K562 (cell line): ENCODE results near the gene FAM217B. TPM values are rescaled to one million over a fixed set of nuclear protein-coding genes. Genes with fewer than 3 reads are reported as not detected.

Source experiments
- ATF7 ChIP-seq: fragments of 450-650 bp; IDR thresholded peaks from 2 replicates; pipeline ENCODE4 v1.7.1; 2014; ENCODE audit warnings: mild to moderate bottlenecking, moderate library complexity
- BRCA1 ChIP-seq, 2 experiments: fragments of 450-650 bp in 1 of 2; sonication (generic) in 1 of 2; formaldehyde crosslinking in 1 of 2; IDR thresholded peaks; 2 replicates each; pipeline versions ENCODE4 v1.5.0 to v1.6.1; 2017 to 2020; ENCODE audit warnings: mild to moderate bottlenecking in 1 of 2, missing genetic modification reagents in 1 of 2
- BRD4 ChIP-seq: fragments of 200-600 bp; sonication (generic); IDR thresholded peaks from 2 replicates; pipeline ENCODE4 v1.6.1; 2017; ENCODE audit warnings: inconsistent platforms
- HNRNPLL ChIP-seq: fragments of 200-400 bp; formaldehyde crosslinking; IDR thresholded peaks from 2 replicates; pipeline ENCODE4 v1.6.1; 2017; ENCODE audit warnings: low read length, low read depth, mild to moderate bottlenecking; ENCODE audit not compliant: poor library complexity, severe bottlenecking
- MAZ ChIP-seq, 2 experiments: fragments of 450-650 bp in 1 of 2; sonication (generic) in 1 of 2; formaldehyde crosslinking; IDR thresholded peaks in 1 of 2; conservative IDR thresholded peaks in 1 of 2; 2 replicates each; pipeline versions ENCODE4 v1.4.0 to v1.5.0; 2020; ENCODE audit warnings: mild to moderate bottlenecking in 1 of 2, missing genetic modification reagents in 1 of 2
- PKNOX1 ChIP-seq: fragments of 450-650 bp; IDR thresholded peaks from 2 replicates; pipeline ENCODE4 v1.6.1; 2016
- RCOR1 ChIP-seq, 2 experiments: IDR thresholded peaks; 2 replicates each; pipeline ENCODE4 v1.6.1; 2012; ENCODE audit warnings: low read depth in 2 of 2, low read length in 2 of 2, borderline replicate concordance in 1 of 2, improper control_type of control experiment in 1 of 2
- TRIM28 ChIP-seq: fragments of 450-650 bp; IDR thresholded peaks from 2 replicates; pipeline ENCODE4 v1.6.1; 2017
- ZNF384 ChIP-seq: IDR thresholded peaks from 2 replicates; pipeline ENCODE4 v1.6.1; 2012; ENCODE audit warnings: low read depth, low read length, improper control_type of control experiment
- polyA plus RNA-seq, 8 experiments: library from polyadenylated mRNA; depleted of rRNA in 4 of 8; stranded (reverse) in 5 of 8; unstranded in 3 of 8; fragments of >200 nt; fragmentation: Nextera tagmentation in 2 of 8; fragmentation: Illumina TruSeq in 1 of 8; extraction: Ambion mirVana in 2 of 8; extraction: Trizol in 1 of 8; gene quantifications; 2 replicates each; pipeline versions ENCODE4 v1.2.1 to v1.2.3, GENCODE V29; 2011 to 2014; ENCODE audit warnings: inconsistent platforms in 1 of 8, missing spikeins in 1 of 8
- total RNA-seq, 7 experiments: library from RNA; depleted of rRNA in 6 of 7; stranded (reverse); fragments of >200 nt in 6 of 7; fragmentation: Illumina TruSeq in 2 of 7; extraction: Trizol in 2 of 7; gene quantifications; 2 replicates each; pipeline versions ENCODE4 v1.2.1 to v1.2.3, GENCODE V29; 2011 to 2021; ENCODE audit warnings: low replicate concordance in 1 of 7
- TF ChIP-seq, protein P1 (sequence below), 3 experiments: fragments of 200-800 bp in 1 of 3; sonication (Bioruptor generic) in 1 of 3; sonication (generic) in 1 of 3; formaldehyde crosslinking in 1 of 3; IDR thresholded peaks; 2 replicates each; pipeline versions ENCODE4 v1.6.1 to v1.8.0; 2016 to 2022; ENCODE audit warnings: mild to moderate bottlenecking in 2 of 3, missing compliant biosample characterization in 2 of 3, missing genetic modification characterization in 2 of 3, missing genetic modification reagents in 1 of 3
- TF ChIP-seq, protein P2 (sequence below): fragments of 450-650 bp; IDR thresholded peaks from 2 replicates; pipeline ENCODE4 v1.6.1; 2016; ENCODE audit warnings: mild to moderate bottlenecking, moderate library complexity

The FAM217B gene
- total and polyA plus RNA-seq, 9 of the 15 experiments (the other 6 are each of a cell fraction or from before 2014, with no cell fraction given) = 4.8 to 11.4 (median 6.9) TPM

DNA sequence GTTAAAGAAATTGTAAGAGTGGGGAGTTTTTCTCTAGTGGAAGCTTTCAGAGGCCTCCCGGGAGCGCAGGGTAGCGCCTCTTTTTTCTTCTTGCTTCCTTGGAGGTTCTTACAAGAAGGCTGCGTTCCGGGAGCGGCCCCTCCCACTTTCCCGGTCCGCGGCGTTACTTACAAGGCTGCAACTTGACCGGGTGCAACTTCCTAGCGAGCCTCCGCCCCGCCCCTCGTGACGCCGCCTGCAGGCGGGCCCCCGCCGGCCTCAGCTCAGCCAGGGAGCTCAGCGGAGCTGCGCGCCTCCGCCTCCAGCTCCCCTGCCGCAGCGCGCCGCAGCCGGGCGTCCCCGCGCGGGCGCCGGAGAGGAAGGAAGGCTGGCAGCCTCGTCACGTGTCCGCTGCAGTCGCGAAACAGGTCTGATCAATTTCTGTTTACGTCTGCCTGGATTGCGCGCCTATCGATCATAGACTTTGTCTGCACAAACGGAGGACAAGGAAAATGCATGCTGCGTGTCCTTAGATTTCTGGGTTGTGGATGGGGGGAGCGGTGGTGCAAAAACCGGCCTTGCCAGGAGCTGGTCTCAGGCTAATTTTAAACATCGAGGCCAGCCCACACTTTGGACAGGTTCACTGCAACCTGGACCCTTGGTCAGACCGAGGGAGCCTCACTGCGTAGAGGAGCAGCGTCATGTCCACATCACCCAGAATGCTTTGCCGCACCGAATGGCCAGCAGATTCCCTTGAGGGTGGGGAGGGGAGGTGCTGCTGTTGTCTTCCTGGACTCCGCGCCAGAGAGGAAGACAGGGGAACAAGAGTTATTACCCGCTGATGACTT is at the start of gene FAM217B, which contains the start of gene PPP1R3D (continued):
- TF ChIP-seq RCOR1 (IDR thresholded peaks at IDR 0.05; ENCODE audit: borderline replicate concordance in 1 of 2, low read depth in 2 of 2, low read length in 2 of 2) = peak in 1 of 2 experiments; percentile 75; a peak in 2 of 4 replicates
- TF ChIP-seq PKNOX1 = peak; percentile 81
- TF ChIP-seq, protein P1, sequence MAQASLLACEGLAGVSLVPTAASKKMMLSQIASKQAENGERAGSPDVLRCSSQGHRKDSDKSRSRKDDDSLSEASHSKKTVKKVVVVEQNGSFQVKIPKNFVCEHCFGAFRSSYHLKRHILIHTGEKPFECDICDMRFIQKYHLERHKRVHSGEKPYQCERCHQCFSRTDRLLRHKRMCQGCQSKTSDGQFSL (CRISPR knock-in tag; IDR thresholded peaks at IDR 0.05) = peak; percentile 71
- TF ChIP-seq, protein P1 (tag; IDR thresholded peaks at IDR 0.05) = no peak; a peak in 1 of 4 replicates
- no peak; the same call in none of the 2 replicates for TF ChIP-seq ATF7
- no peak for TF ChIP-seq BRCA1 (IDR thresholded peaks at IDR 0.05)
- no peak for TF ChIP-seq BRCA1 (CRISPR knock-in tag; IDR thresholded peaks at IDR 0.05)
- 0 out of 2 replicates have a peak, but pooled peaks have one; percentile 26 for TF ChIP-seq BRD4
- TF ChIP-seq HNRNPLL = peak; percentile 71
- TF ChIP-seq MAZ (CRISPR knock-in tag; conservative IDR thresholded peaks at IDR 0.05 in 1 of 2, IDR thresholded peaks at IDR 0.05 in 1 of 2) = peak; percentile 43 to 88; a peak in 3 of 4 replicates
- TF ChIP-seq, protein P2, sequence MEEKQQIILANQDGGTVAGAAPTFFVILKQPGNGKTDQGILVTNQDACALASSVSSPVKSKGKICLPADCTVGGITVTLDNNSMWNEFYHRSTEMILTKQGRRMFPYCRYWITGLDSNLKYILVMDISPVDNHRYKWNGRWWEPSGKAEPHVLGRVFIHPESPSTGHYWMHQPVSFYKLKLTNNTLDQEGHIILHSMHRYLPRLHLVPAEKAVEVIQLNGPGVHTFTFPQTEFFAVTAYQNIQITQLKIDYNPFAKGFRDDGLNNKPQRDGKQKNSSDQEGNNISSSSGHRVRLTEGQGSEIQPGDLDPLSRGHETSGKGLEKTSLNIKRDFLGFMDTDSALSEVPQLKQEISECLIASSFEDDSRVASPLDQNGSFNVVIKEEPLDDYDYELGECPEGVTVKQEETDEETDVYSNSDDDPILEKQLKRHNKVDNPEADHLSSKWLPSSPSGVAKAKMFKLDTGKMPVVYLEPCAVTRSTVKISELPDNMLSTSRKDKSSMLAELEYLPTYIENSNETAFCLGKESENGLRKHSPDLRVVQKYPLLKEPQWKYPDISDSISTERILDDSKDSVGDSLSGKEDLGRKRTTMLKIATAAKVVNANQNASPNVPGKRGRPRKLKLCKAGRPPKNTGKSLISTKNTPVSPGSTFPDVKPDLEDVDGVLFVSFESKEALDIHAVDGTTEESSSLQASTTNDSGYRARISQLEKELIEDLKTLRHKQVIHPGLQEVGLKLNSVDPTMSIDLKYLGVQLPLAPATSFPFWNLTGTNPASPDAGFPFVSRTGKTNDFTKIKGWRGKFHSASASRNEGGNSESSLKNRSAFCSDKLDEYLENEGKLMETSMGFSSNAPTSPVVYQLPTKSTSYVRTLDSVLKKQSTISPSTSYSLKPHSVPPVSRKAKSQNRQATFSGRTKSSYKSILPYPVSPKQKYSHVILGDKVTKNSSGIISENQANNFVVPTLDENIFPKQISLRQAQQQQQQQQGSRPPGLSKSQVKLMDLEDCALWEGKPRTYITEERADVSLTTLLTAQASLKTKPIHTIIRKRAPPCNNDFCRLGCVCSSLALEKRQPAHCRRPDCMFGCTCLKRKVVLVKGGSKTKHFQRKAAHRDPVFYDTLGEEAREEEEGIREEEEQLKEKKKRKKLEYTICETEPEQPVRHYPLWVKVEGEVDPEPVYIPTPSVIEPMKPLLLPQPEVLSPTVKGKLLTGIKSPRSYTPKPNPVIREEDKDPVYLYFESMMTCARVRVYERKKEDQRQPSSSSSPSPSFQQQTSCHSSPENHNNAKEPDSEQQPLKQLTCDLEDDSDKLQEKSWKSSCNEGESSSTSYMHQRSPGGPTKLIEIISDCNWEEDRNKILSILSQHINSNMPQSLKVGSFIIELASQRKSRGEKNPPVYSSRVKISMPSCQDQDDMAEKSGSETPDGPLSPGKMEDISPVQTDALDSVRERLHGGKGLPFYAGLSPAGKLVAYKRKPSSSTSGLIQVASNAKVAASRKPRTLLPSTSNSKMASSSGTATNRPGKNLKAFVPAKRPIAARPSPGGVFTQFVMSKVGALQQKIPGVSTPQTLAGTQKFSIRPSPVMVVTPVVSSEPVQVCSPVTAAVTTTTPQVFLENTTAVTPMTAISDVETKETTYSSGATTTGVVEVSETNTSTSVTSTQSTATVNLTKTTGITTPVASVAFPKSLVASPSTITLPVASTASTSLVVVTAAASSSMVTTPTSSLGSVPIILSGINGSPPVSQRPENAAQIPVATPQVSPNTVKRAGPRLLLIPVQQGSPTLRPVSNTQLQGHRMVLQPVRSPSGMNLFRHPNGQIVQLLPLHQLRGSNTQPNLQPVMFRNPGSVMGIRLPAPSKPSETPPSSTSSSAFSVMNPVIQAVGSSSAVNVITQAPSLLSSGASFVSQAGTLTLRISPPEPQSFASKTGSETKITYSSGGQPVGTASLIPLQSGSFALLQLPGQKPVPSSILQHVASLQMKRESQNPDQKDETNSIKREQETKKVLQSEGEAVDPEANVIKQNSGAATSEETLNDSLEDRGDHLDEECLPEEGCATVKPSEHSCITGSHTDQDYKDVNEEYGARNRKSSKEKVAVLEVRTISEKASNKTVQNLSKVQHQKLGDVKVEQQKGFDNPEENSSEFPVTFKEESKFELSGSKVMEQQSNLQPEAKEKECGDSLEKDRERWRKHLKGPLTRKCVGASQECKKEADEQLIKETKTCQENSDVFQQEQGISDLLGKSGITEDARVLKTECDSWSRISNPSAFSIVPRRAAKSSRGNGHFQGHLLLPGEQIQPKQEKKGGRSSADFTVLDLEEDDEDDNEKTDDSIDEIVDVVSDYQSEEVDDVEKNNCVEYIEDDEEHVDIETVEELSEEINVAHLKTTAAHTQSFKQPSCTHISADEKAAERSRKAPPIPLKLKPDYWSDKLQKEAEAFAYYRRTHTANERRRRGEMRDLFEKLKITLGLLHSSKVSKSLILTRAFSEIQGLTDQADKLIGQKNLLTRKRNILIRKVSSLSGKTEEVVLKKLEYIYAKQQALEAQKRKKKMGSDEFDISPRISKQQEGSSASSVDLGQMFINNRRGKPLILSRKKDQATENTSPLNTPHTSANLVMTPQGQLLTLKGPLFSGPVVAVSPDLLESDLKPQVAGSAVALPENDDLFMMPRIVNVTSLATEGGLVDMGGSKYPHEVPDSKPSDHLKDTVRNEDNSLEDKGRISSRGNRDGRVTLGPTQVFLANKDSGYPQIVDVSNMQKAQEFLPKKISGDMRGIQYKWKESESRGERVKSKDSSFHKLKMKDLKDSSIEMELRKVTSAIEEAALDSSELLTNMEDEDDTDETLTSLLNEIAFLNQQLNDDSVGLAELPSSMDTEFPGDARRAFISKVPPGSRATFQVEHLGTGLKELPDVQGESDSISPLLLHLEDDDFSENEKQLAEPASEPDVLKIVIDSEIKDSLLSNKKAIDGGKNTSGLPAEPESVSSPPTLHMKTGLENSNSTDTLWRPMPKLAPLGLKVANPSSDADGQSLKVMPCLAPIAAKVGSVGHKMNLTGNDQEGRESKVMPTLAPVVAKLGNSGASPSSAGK = peak; percentile 77
- no peak for TF ChIP-seq ZNF384
- TF ChIP-seq TRIM28 = no peak
